Astrocyte (in vitro differentiated cells and primary cell): ENCODE results near the gene RGS1.

ENCODE experiments used
- CTCF ChIP-seq: IDR thresholded peaks from 2 replicates; pipeline ENCODE4 v1.5.1; 2011; ENCODE audit warnings: low read depth, mild to moderate bottlenecking, inconsistent platforms, low read length, moderate library complexity; ENCODE audit not compliant: insufficient read depth
- EZH2 ChIP-seq: IDR thresholded peaks from 2 replicates; pipeline ENCODE4 v1.6.1; 2012; ENCODE audit warnings: mild to moderate bottlenecking, low read length, inconsistent platforms; ENCODE audit not compliant: insufficient read depth

GRCh38 chr1:192552760-192553191, 22.8 kb upstream of the RGS1 start:
- TF ChIP-seq CTCF (no peak), EZH2 (no peak)
